K562 (cell line): ENCODE results near the gene PHTF1. TPM values are rescaled to one million over a fixed set of nuclear protein-coding genes. Genes with fewer than 3 reads are reported as not detected.

Experiments
- ATAC-seq: fragments of 200-7000 bp; cut with Tn5 transposase; 3 replicates; pipeline ENCODE4 v1.9.1; 2020; ENCODE audit warnings: moderate library complexity
- BruUV-seq: library from RNA; stranded (reverse); fragments of 400-500 nt; replicated peaks from 2 replicates; lab custom pipeline; 2021; lab: Mats Ljungman, UMichigan
- CTCF ChIA-PET: fragments of 300-600 bp; formaldehyde crosslinking; extraction: SDS; loops from one replicate; lab custom pipeline; 2021; ENCODE audit warnings: low intra/inter-chr PET ratio; lab: Yijun Ruan, JAX
- POLR2A ChIA-PET: fragments of 300-600, 350-650 bp; sonication (Branson Sonifier 250); formaldehyde crosslinking; extraction: SDS; loops from one replicate; lab custom pipeline; 2021; ENCODE audit warnings: antibody characterized with exemption, inconsistent platforms; lab: Yijun Ruan, JAX
- DNase-seq, 4 experiments: peaks; one replicate each; pipeline versions ENCODE4 v3.0.0 to v3.0.0-alpha.2; 2011 to 2018; ENCODE audit warnings: low spot score in 3 of 4, mixed read lengths in 3 of 4; ENCODE audit errors: extremely low read depth in 1 of 4
- FAIRE-seq: peaks from 2 replicates; lab custom pipeline; 2011; peaks lifted over from hg19 to GRCh38; lab: Jason Lieb, UNC
- H2AFZ ChIP-seq: 2 replicates; pipeline ENCODE4 v1.6.0; 2011; ENCODE audit warnings: low read depth, low read length, control low read depth, inconsistent platforms
- H3K27ac ChIP-seq: fragments of 200-600 bp; 3 replicates; pipeline ENCODE4 v1.8.0; 2011; ENCODE audit warnings: low read depth, mild to moderate bottlenecking, control low read depth, inconsistent platforms, low read length, moderate library complexity, mixed read lengths; ENCODE audit errors: extremely low read depth
- H3K27me3 ChIP-seq, 2 experiments: fragments of 300-600 bp in 1 of 2; 2 replicates in 1 of 2; 3 replicates in 1 of 2; pipeline versions ENCODE4 v1.6.0 to v1.8.0; 2011; ENCODE audit warnings: inconsistent platforms in 2 of 2, low read length in 2 of 2, mild to moderate bottlenecking in 1 of 2, mixed read lengths in 1 of 2, moderate library complexity in 1 of 2; ENCODE audit not compliant: control insufficient read depth in 2 of 2, insufficient read depth in 2 of 2
- H3K36me3 ChIP-seq: fragments of 300-600 bp; 3 replicates; pipeline ENCODE4 v1.8.0; 2011; ENCODE audit warnings: mild to moderate bottlenecking, low read length, inconsistent platforms; ENCODE audit not compliant: control insufficient read depth, insufficient read depth
- H3K4me1 ChIP-seq, 2 experiments: fragments of 200-600 bp in 1 of 2; replicated peaks in 1 of 2; 2 replicates in 1 of 2; 3 replicates in 1 of 2; pipeline versions ENCODE4 v1.5.1 to v1.8.0; 2011; ENCODE audit warnings: inconsistent platforms in 2 of 2, low read length in 2 of 2, mild to moderate bottlenecking in 1 of 2, mixed read lengths in 1 of 2, moderate library complexity in 1 of 2; ENCODE audit not compliant: control insufficient read depth in 2 of 2, insufficient read depth in 2 of 2
- H3K4me2 ChIP-seq: 2 replicates; pipeline ENCODE4 v1.6.1; 2011; ENCODE audit warnings: low read length, control low read depth, inconsistent platforms, mixed read lengths; ENCODE audit not compliant: insufficient read depth
- H3K4me3 ChIP-seq: fragments of 200-600 bp; sonication (generic), shearing (Covaris generic); 2 replicates; pipeline ENCODE4 v1.5.1; 2016; ENCODE audit warnings: control low read depth, inconsistent platforms
- H3K79me2 ChIP-seq: fragments of 200-600 bp; 3 replicates; pipeline ENCODE4 v1.8.0; 2011; ENCODE audit warnings: low read length, inconsistent platforms; ENCODE audit not compliant: control insufficient read depth, insufficient read depth
- H3K9ac ChIP-seq, 2 experiments: 2 replicates each; pipeline versions ENCODE4 v1.6.0 to v1.6.1; 2011; ENCODE audit warnings: low read depth in 2 of 2, low read length in 2 of 2, control low read depth in 1 of 2, inconsistent platforms in 1 of 2, mild to moderate bottlenecking in 1 of 2, mixed read lengths in 1 of 2; ENCODE audit not compliant: insufficient read depth in 1 of 2
- H3K9me1 ChIP-seq: one replicate; pipeline ENCODE4 v1.6.0; 2011; ENCODE audit warnings: inconsistent platforms, mild to moderate bottlenecking, low read length, moderate library complexity; ENCODE audit not compliant: control insufficient read depth, insufficient read depth
- H3K9me3 ChIP-seq: replicated peaks from 2 replicates; pipeline ENCODE4 v1.5.1; 2011; ENCODE audit warnings: low read depth, low read length, inconsistent platforms; ENCODE audit not compliant: control insufficient read depth, insufficient read depth
- H4K20me1 ChIP-seq: replicated peaks from 2 replicates; pipeline ENCODE4 v1.6.1; 2011; ENCODE audit warnings: low read length, inconsistent platforms, mixed read lengths; ENCODE audit not compliant: control insufficient read depth, insufficient read depth
- HNRNPK ChIP-seq: fragments of 200-400 bp; formaldehyde crosslinking; IDR thresholded peaks from one replicate; pipeline ENCODE4 v1.6.1; 2018; ENCODE audit warnings: mild to moderate bottlenecking, low read depth, low read length; ENCODE audit not compliant: poor library complexity, severe bottlenecking
- NFIC ChIP-seq: fragments of 450-650 bp; IDR thresholded peaks from 2 replicates; pipeline ENCODE4 v1.6.1; 2017; ENCODE audit warnings: mild to moderate bottlenecking, inconsistent platforms
- SLC30A9 ChIP-seq: fragments of 250-450 bp; sonication (Bioruptor Pico); IDR thresholded peaks from 2 replicates; pipeline ENCODE4 v1.8.0; 2022; ENCODE audit warnings: mild to moderate bottlenecking, moderate library complexity
- TEAD4 ChIP-seq, 2 experiments: sonication (generic) in 1 of 2; formaldehyde crosslinking in 1 of 2; IDR thresholded peaks; 2 replicates each; pipeline versions ENCODE4 v1.6.1 to v1.8.0; 2012 to 2022; ENCODE audit warnings: borderline replicate concordance in 1 of 2, inconsistent platforms in 1 of 2, low read length in 1 of 2, mild to moderate bottlenecking in 1 of 2, missing genetic modification reagents in 1 of 2
- THRAP3 ChIP-seq: fragments of 450-650 bp; IDR thresholded peaks from 2 replicates; pipeline ENCODE4 v1.6.1; 2016; ENCODE audit warnings: mild to moderate bottlenecking, inconsistent platforms, borderline replicate concordance
- ZNF133 ChIP-seq: fragments of 250-450 bp; sonication (Bioruptor Pico); IDR thresholded peaks from 2 replicates; pipeline ENCODE4 v1.4.0; 2020; ENCODE audit warnings: mild to moderate bottlenecking
- ZNF282 ChIP-seq: sonication (generic); formaldehyde crosslinking; IDR thresholded peaks from 2 replicates; pipeline ENCODE4 v1.8.1; 2023; ENCODE audit warnings: missing genetic modification reagents
- WGBS: fragments of 100-300 bp; shearing (Covaris generic); methylation state at CpG from one replicate; pipeline ENCODE4 v1.1.6; 2016; ENCODE audit warnings: low coverage, mixed read lengths; ENCODE audit not compliant: insufficient coverage; ENCODE audit errors: missing lambda C conversion rate; 5-methylcytosine and 5-hydroxymethylcytosine counted together
- in situ Hi-C: fragments of 300-500 bp; cut with MboI; formaldehyde crosslinking; loops from 4 replicates; pipeline ENCODE4 v1.15.0; 2018; ENCODE audit warnings: inconsistent platforms, mixed read lengths
- intact Hi-C: fragments of 100-400 bp; cut with micrococcal nuclease; formaldehyde crosslinking; loops from 2 replicates; pipeline ENCODE4 v1.14.2; 2022
- polyA plus RNA-seq, 8 experiments: library from polyadenylated mRNA; depleted of rRNA in 4 of 8; stranded (reverse) in 5 of 8; unstranded in 3 of 8; fragments of >200 nt; fragmentation: Nextera tagmentation in 2 of 8; fragmentation: Illumina TruSeq in 1 of 8; extraction: Ambion mirVana in 2 of 8; extraction: Trizol in 1 of 8; gene quantifications; 2 replicates each; pipeline versions ENCODE4 v1.2.1 to v1.2.3, GENCODE V29; 2011 to 2014; ENCODE audit warnings: inconsistent platforms in 1 of 8, missing spikeins in 1 of 8
- total RNA-seq, 7 experiments: library from RNA; depleted of rRNA in 6 of 7; stranded (reverse); fragments of >200 nt in 6 of 7; fragmentation: Illumina TruSeq in 2 of 7; extraction: Trizol in 2 of 7; gene quantifications; 2 replicates each; pipeline versions ENCODE4 v1.2.1 to v1.2.3, GENCODE V29; 2011 to 2021; ENCODE audit warnings: low replicate concordance in 1 of 7
- TF ChIP-seq, protein P1 (sequence below): fragments of 200-800 bp; sonication (Bioruptor generic); IDR thresholded peaks from 2 replicates; pipeline ENCODE4 v1.6.1; 2017; ENCODE audit warnings: missing genetic modification characterization, missing compliant biosample characterization
- TF ChIP-seq, protein P2 (sequence below): fragments of 250-450 bp; sonication (Bioruptor Pico); IDR thresholded peaks from 2 replicates; pipeline ENCODE4 v1.5.0; 2020; ENCODE audit warnings: mild to moderate bottlenecking, borderline replicate concordance
- TF ChIP-seq, protein P3 (sequence below): fragments of 450-650 bp; IDR thresholded peaks from 2 replicates; pipeline ENCODE4 v1.6.1; 2017; ENCODE audit warnings: antibody characterized with exemption, mild to moderate bottlenecking
- TF ChIP-seq, protein P4 (sequence below): IDR thresholded peaks from 2 replicates; pipeline ENCODE4 v1.6.1; 2016; ENCODE audit warnings: missing genetic modification characterization, missing compliant biosample characterization

PHTF1 gene
- total and polyA plus RNA-seq, 9 of the 15 experiments (the other 6 are each of a cell fraction or from before 2014, with no cell fraction given) = 8.4 to 36.2 (median 23.0) TPM

DNA sequence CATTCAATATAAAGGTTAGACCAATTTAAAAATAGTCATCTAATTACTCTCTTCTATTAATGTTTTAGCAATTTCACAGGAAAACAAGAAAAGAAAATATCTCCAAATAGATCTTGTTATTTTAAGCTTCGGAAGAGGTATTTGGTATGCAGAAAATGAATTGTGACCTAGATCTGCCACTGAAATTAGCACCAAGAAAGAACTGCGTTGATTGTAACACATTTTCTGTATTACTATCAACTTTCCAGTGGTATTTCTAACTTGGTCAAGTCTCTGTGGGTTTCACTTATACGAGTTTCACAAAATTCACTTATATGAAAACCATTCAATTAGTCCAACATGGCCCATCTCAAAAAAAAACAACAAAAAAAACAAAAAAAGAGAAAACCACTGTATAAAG lies 41.2 kb upstream of the PHTF1 start (continued):
- TF ChIP-seq, protein P1, sequence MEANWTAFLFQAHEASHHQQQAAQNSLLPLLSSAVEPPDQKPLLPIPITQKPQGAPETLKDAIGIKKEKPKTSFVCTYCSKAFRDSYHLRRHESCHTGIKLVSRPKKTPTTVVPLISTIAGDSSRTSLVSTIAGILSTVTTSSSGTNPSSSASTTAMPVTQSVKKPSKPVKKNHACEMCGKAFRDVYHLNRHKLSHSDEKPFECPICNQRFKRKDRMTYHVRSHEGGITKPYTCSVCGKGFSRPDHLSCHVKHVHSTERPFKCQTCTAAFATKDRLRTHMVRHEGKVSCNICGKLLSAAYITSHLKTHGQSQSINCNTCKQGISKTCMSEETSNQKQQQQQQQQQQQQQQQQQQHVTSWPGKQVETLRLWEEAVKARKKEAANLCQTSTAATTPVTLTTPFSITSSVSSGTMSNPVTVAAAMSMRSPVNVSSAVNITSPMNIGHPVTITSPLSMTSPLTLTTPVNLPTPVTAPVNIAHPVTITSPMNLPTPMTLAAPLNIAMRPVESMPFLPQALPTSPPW = no peak
- no peak for TF ChIP-seq ZNF133
- TF ChIP-seq THRAP3 = no peak
- TF ChIP-seq SLC30A9 (CRISPR knock-in tag) = no peak
- TF ChIP-seq ZNF282 (CRISPR knock-in tag) = no peak
- no peak for TF ChIP-seq TEAD4 (IDR thresholded peaks at IDR 0.05; ENCODE audit: low read length)
- TF ChIP-seq TEAD4 (CRISPR knock-in tag; IDR thresholded peaks at IDR 0.05; ENCODE audit: borderline replicate concordance) = no peak

- H3K36me3 ChIP-seq = peaks cover 52% of the 10 kb centered on the region
- H3K79me2 ChIP-seq = peaks cover 91% of the 10 kb centered on the region
- no peak overlapping the region for H2AFZ ChIP-seq
- no peaks in the 10 kb centered on the region for H4K20me1 ChIP-seq
- no peak for ATAC-seq
- H3K27ac ChIP-seq = no peak overlapping the region
- H3K4me2 ChIP-seq = no peak overlapping the region
- no peak overlapping the region for H3K9ac ChIP-seq
- no peaks in the 10 kb centered on the region for H3K9me1 ChIP-seq
- peaks cover under 1 to 3% of the 10 kb centered on the region in 2 experiments; a peak in 2 of 5 replicates for H3K4me1 ChIP-seq
- intact Hi-C loops (no loop called here), in situ Hi-C loops (no loop called here)
- H3K4me3 ChIP-seq = no peak overlapping the region
- 78% methylated on average over 4 of the region's 4 CpGs for WGBS
- BruUV-seq = no TSS peak
- no peak for DNase-seq
- ChIA-PET CTCF (no interaction called here), POLR2A (interaction anchor here (0.6 kb wide), 1 partner anchor 14 kb away, joined by 3 read pairs; no protein-coding TSS in a partner anchor)
- no peaks in the 10 kb centered on the region for H3K9me3 ChIP-seq
- H3K27me3 ChIP-seq = no peaks in the 10 kb centered on the region
- FAIRE-seq = no peak
- TF ChIP-seq, protein P2, sequence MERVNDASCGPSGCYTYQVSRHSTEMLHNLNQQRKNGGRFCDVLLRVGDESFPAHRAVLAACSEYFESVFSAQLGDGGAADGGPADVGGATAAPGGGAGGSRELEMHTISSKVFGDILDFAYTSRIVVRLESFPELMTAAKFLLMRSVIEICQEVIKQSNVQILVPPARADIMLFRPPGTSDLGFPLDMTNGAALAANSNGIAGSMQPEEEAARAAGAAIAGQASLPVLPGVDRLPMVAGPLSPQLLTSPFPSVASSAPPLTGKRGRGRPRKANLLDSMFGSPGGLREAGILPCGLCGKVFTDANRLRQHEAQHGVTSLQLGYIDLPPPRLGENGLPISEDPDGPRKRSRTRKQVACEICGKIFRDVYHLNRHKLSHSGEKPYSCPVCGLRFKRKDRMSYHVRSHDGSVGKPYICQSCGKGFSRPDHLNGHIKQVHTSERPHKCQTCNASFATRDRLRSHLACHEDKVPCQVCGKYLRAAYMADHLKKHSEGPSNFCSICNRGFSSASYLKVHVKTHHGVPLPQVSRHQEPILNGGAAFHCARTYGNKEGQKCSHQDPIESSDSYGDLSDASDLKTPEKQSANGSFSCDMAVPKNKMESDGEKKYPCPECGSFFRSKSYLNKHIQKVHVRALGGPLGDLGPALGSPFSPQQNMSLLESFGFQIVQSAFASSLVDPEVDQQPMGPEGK (CRISPR knock-in tag) = no peak
- TF ChIP-seq, protein P3, sequence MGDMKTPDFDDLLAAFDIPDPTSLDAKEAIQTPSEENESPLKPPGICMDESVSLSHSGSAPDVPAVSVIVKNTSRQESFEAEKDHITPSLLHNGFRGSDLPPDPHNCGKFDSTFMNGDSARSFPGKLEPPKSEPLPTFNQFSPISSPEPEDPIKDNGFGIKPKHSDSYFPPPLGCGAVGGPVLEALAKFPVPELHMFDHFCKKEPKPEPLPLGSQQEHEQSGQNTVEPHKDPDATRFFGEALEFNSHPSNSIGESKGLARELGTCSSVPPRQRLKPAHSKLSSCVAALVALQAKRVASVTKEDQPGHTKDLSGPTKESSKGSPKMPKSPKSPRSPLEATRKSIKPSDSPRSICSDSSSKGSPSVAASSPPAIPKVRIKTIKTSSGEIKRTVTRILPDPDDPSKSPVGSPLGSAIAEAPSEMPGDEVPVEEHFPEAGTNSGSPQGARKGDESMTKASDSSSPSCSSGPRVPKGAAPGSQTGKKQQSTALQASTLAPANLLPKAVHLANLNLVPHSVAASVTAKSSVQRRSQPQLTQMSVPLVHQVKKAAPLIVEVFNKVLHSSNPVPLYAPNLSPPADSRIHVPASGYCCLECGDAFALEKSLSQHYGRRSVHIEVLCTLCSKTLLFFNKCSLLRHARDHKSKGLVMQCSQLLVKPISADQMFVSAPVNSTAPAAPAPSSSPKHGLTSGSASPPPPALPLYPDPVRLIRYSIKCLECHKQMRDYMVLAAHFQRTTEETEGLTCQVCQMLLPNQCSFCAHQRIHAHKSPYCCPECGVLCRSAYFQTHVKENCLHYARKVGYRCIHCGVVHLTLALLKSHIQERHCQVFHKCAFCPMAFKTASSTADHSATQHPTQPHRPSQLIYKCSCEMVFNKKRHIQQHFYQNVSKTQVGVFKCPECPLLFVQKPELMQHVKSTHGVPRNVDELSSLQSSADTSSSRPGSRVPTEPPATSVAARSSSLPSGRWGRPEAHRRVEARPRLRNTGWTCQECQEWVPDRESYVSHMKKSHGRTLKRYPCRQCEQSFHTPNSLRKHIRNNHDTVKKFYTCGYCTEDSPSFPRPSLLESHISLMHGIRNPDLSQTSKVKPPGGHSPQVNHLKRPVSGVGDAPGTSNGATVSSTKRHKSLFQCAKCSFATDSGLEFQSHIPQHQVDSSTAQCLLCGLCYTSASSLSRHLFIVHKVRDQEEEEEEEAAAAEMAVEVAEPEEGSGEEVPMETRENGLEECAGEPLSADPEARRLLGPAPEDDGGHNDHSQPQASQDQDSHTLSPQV = no peak
- TF ChIP-seq HNRNPK = no peak
- TF ChIP-seq, protein P4, sequence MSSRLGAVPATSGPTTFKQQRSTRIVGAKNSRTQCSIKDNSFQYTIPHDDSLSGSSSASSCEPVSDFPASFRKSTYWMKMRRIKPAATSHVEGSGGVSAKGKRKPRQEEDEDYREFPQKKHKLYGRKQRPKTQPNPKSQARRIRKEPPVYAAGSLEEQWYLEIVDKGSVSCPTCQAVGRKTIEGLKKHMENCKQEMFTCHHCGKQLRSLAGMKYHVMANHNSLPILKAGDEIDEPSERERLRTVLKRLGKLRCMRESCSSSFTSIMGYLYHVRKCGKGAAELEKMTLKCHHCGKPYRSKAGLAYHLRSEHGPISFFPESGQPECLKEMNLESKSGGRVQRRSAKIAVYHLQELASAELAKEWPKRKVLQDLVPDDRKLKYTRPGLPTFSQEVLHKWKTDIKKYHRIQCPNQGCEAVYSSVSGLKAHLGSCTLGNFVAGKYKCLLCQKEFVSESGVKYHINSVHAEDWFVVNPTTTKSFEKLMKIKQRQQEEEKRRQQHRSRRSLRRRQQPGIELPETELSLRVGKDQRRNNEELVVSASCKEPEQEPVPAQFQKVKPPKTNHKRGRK (tag) = no peak
- no peak for TF ChIP-seq NFIC
Measured at GRCh38 chr1:113797472-113797871, 38.2 kb upstream of the PHTF1 start.
